K562 (cell line): Measurements from ENCODE around the gene RNF115. TPM values are rescaled to one million over a fixed set of nuclear protein-coding genes. Genes with fewer than 3 reads are reported as not detected.

Source experiments
- ATAC-seq: fragments of 200-7000 bp; cut with Tn5 transposase; 3 replicates; pipeline ENCODE4 v1.9.1; 2020; ENCODE audit warnings: moderate library complexity
- BruUV-seq: library from RNA; stranded (reverse); fragments of 400-500 nt; replicated peaks from 2 replicates; lab custom pipeline; 2021; lab: Mats Ljungman, UMichigan
- CTCF ChIA-PET: fragments of 300-600 bp; formaldehyde crosslinking; extraction: SDS; loops from one replicate; lab custom pipeline; 2021; ENCODE audit warnings: low intra/inter-chr PET ratio; lab: Yijun Ruan, JAX
- POLR2A ChIA-PET: fragments of 300-600, 350-650 bp; sonication (Branson Sonifier 250); formaldehyde crosslinking; extraction: SDS; loops from one replicate; lab custom pipeline; 2021; ENCODE audit warnings: antibody characterized with exemption, inconsistent platforms; lab: Yijun Ruan, JAX
- DNase-seq, 4 experiments: peaks; one replicate each; pipeline versions ENCODE4 v3.0.0 to v3.0.0-alpha.2; 2011 to 2018; ENCODE audit warnings: low spot score in 3 of 4, mixed read lengths in 3 of 4; ENCODE audit errors: extremely low read depth in 1 of 4
- FAIRE-seq: peaks from 2 replicates; lab custom pipeline; 2011; peaks lifted over from hg19 to GRCh38; lab: Jason Lieb, UNC
- H2AFZ ChIP-seq: 2 replicates; pipeline ENCODE4 v1.6.0; 2011; ENCODE audit warnings: low read depth, low read length, control low read depth, inconsistent platforms
- H3K27ac ChIP-seq: fragments of 200-600 bp; 3 replicates; pipeline ENCODE4 v1.8.0; 2011; ENCODE audit warnings: low read depth, mild to moderate bottlenecking, control low read depth, inconsistent platforms, low read length, moderate library complexity, mixed read lengths; ENCODE audit errors: extremely low read depth
- H3K27me3 ChIP-seq, 2 experiments: fragments of 300-600 bp in 1 of 2; 2 replicates in 1 of 2; 3 replicates in 1 of 2; pipeline versions ENCODE4 v1.6.0 to v1.8.0; 2011; ENCODE audit warnings: inconsistent platforms in 2 of 2, low read length in 2 of 2, mild to moderate bottlenecking in 1 of 2, mixed read lengths in 1 of 2, moderate library complexity in 1 of 2; ENCODE audit not compliant: control insufficient read depth in 2 of 2, insufficient read depth in 2 of 2
- H3K36me3 ChIP-seq: fragments of 300-600 bp; 3 replicates; pipeline ENCODE4 v1.8.0; 2011; ENCODE audit warnings: mild to moderate bottlenecking, low read length, inconsistent platforms; ENCODE audit not compliant: control insufficient read depth, insufficient read depth
- H3K4me1 ChIP-seq, 2 experiments: fragments of 200-600 bp in 1 of 2; replicated peaks in 1 of 2; 2 replicates in 1 of 2; 3 replicates in 1 of 2; pipeline versions ENCODE4 v1.5.1 to v1.8.0; 2011; ENCODE audit warnings: inconsistent platforms in 2 of 2, low read length in 2 of 2, mild to moderate bottlenecking in 1 of 2, mixed read lengths in 1 of 2, moderate library complexity in 1 of 2; ENCODE audit not compliant: control insufficient read depth in 2 of 2, insufficient read depth in 2 of 2
- H3K4me2 ChIP-seq: 2 replicates; pipeline ENCODE4 v1.6.1; 2011; ENCODE audit warnings: low read length, control low read depth, inconsistent platforms, mixed read lengths; ENCODE audit not compliant: insufficient read depth
- H3K4me3 ChIP-seq: fragments of 200-600 bp; sonication (generic), shearing (Covaris generic); 2 replicates; pipeline ENCODE4 v1.5.1; 2016; ENCODE audit warnings: control low read depth, inconsistent platforms
- H3K79me2 ChIP-seq: fragments of 200-600 bp; 3 replicates; pipeline ENCODE4 v1.8.0; 2011; ENCODE audit warnings: low read length, inconsistent platforms; ENCODE audit not compliant: control insufficient read depth, insufficient read depth
- H3K9ac ChIP-seq, 2 experiments: 2 replicates each; pipeline versions ENCODE4 v1.6.0 to v1.6.1; 2011; ENCODE audit warnings: low read depth in 2 of 2, low read length in 2 of 2, control low read depth in 1 of 2, inconsistent platforms in 1 of 2, mild to moderate bottlenecking in 1 of 2, mixed read lengths in 1 of 2; ENCODE audit not compliant: insufficient read depth in 1 of 2
- H3K9me1 ChIP-seq: one replicate; pipeline ENCODE4 v1.6.0; 2011; ENCODE audit warnings: inconsistent platforms, mild to moderate bottlenecking, low read length, moderate library complexity; ENCODE audit not compliant: control insufficient read depth, insufficient read depth
- H3K9me3 ChIP-seq: replicated peaks from 2 replicates; pipeline ENCODE4 v1.5.1; 2011; ENCODE audit warnings: low read depth, low read length, inconsistent platforms; ENCODE audit not compliant: control insufficient read depth, insufficient read depth
- H4K20me1 ChIP-seq: replicated peaks from 2 replicates; pipeline ENCODE4 v1.6.1; 2011; ENCODE audit warnings: low read length, inconsistent platforms, mixed read lengths; ENCODE audit not compliant: control insufficient read depth, insufficient read depth
- ARNT ChIP-seq, 2 experiments: fragments of 450-650 bp; IDR thresholded peaks; 2 replicates each; pipeline ENCODE4 v1.6.1; 2016; ENCODE audit warnings: mild to moderate bottlenecking in 1 of 2
- EWSR1 ChIP-seq: fragments of 450-650 bp; IDR thresholded peaks from 2 replicates; pipeline ENCODE4 v1.6.1; 2018; ENCODE audit warnings: borderline replicate concordance, mild to moderate bottlenecking, low read depth, moderate library complexity; ENCODE audit not compliant: partially characterized antibody
- RCOR1 ChIP-seq, 2 experiments: IDR thresholded peaks; 2 replicates each; pipeline ENCODE4 v1.6.1; 2012; ENCODE audit warnings: low read depth in 2 of 2, low read length in 2 of 2, borderline replicate concordance in 1 of 2, improper control_type of control experiment in 1 of 2
- RERE ChIP-seq: sonication (generic); formaldehyde crosslinking; IDR thresholded peaks from 2 replicates; pipeline ENCODE4 v1.8.0; 2023; ENCODE audit warnings: missing genetic modification reagents, mild to moderate bottlenecking, borderline replicate concordance
- WGBS: fragments of 100-300 bp; shearing (Covaris generic); methylation state at CpG from one replicate; pipeline ENCODE4 v1.1.6; 2016; ENCODE audit warnings: low coverage, mixed read lengths; ENCODE audit not compliant: insufficient coverage; ENCODE audit errors: missing lambda C conversion rate; 5-methylcytosine and 5-hydroxymethylcytosine counted together
- in situ Hi-C: fragments of 300-500 bp; cut with MboI; formaldehyde crosslinking; loops from 4 replicates; pipeline ENCODE4 v1.15.0; 2018; ENCODE audit warnings: inconsistent platforms, mixed read lengths
- intact Hi-C: fragments of 100-400 bp; cut with micrococcal nuclease; formaldehyde crosslinking; loops from 2 replicates; pipeline ENCODE4 v1.14.2; 2022
- polyA plus RNA-seq, 8 experiments: library from polyadenylated mRNA; depleted of rRNA in 4 of 8; stranded (reverse) in 5 of 8; unstranded in 3 of 8; fragments of >200 nt; fragmentation: Nextera tagmentation in 2 of 8; fragmentation: Illumina TruSeq in 1 of 8; extraction: Ambion mirVana in 2 of 8; extraction: Trizol in 1 of 8; gene quantifications; 2 replicates each; pipeline versions ENCODE4 v1.2.1 to v1.2.3, GENCODE V29; 2011 to 2014; ENCODE audit warnings: inconsistent platforms in 1 of 8, missing spikeins in 1 of 8
- total RNA-seq, 7 experiments: library from RNA; depleted of rRNA in 6 of 7; stranded (reverse); fragments of >200 nt in 6 of 7; fragmentation: Illumina TruSeq in 2 of 7; extraction: Trizol in 2 of 7; gene quantifications; 2 replicates each; pipeline versions ENCODE4 v1.2.1 to v1.2.3, GENCODE V29; 2011 to 2021; ENCODE audit warnings: low replicate concordance in 1 of 7
- TF ChIP-seq, protein P1 (sequence below): fragments of 450-650 bp; IDR thresholded peaks from 2 replicates; pipeline ENCODE4 v1.6.1; 2014; ENCODE audit warnings: low read depth, mild to moderate bottlenecking, moderate library complexity, borderline replicate concordance
- TF ChIP-seq, protein P2 (sequence below), 2 experiments: fragments of 450-650 bp; formaldehyde crosslinking in 1 of 2; IDR thresholded peaks; 2 replicates each; pipeline versions ENCODE4 v1.4.0 to v1.6.1; 2014 to 2020; ENCODE audit warnings: mild to moderate bottlenecking in 2 of 2, borderline replicate concordance in 1 of 2, low read depth in 1 of 2

The RNF115 gene
- total and polyA plus RNA-seq, 9 of the 15 experiments (the other 6 are each of a cell fraction or from before 2014, with no cell fraction given): 1.9 to 14.3 (median 9.5) TPM

GRCh38 chr1:145750426-145750825 lies 73.5 kb downstream of the RNF115 start:
- H3K4me1 ChIP-seq: no peaks in the 10 kb centered on the region
- 79% methylated on average over 4 of the region's 5 CpGs for WGBS
- in situ Hi-C loops (no loop called here), intact Hi-C loops (no loop called here)
- H3K79me2 ChIP-seq: no peaks in the 10 kb centered on the region
- FAIRE-seq (no peak), ATAC-seq (no peak), DNase-seq (no peak)
- H3K9me1 ChIP-seq: no peaks in the 10 kb centered on the region
- H3K9ac ChIP-seq: no peak overlapping the region
- no peaks in the 10 kb centered on the region for H3K9me3 ChIP-seq
- no peaks in the 10 kb centered on the region for H3K27me3 ChIP-seq
- no peak overlapping the region for H3K4me3 ChIP-seq
- H3K4me2 ChIP-seq: no peak overlapping the region
- no peaks in the 10 kb centered on the region for H4K20me1 ChIP-seq
- POLR2A ChIA-PET: interaction anchor here (0.7 to 1.4 kb wide), 2 partner anchors 8 to 23 kb away, joined by 3 to 4 read pairs; no protein-coding TSS in a partner anchor
- CTCF ChIA-PET: interaction anchor here (0.6 kb wide), 1 partner anchor 263 kb away, joined by 3 read pairs; no protein-coding TSS in a partner anchor
- H3K36me3 ChIP-seq: peaks cover 55% of the 10 kb centered on the region
- BruUV-seq: no TSS peak
- no peak overlapping the region for H3K27ac ChIP-seq
- no peak overlapping the region for H2AFZ ChIP-seq
- TF ChIP-seq RCOR1 (IDR thresholded peaks at IDR 0.05; ENCODE audit: borderline replicate concordance in 1 of 2, low read depth in 2 of 2, low read length in 2 of 2) (no peak), EWSR1 (no peak), ARNT (IDR thresholded peaks at IDR 0.05) (no peak), RERE (CRISPR knock-in tag) (no peak)
- TF ChIP-seq, protein P1, sequence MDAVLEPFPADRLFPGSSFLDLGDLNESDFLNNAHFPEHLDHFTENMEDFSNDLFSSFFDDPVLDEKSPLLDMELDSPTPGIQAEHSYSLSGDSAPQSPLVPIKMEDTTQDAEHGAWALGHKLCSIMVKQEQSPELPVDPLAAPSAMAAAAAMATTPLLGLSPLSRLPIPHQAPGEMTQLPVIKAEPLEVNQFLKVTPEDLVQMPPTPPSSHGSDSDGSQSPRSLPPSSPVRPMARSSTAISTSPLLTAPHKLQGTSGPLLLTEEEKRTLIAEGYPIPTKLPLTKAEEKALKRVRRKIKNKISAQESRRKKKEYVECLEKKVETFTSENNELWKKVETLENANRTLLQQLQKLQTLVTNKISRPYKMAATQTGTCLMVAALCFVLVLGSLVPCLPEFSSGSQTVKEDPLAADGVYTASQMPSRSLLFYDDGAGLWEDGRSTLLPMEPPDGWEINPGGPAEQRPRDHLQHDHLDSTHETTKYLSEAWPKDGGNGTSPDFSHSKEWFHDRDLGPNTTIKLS: no peak
- TF ChIP-seq, protein P2, sequence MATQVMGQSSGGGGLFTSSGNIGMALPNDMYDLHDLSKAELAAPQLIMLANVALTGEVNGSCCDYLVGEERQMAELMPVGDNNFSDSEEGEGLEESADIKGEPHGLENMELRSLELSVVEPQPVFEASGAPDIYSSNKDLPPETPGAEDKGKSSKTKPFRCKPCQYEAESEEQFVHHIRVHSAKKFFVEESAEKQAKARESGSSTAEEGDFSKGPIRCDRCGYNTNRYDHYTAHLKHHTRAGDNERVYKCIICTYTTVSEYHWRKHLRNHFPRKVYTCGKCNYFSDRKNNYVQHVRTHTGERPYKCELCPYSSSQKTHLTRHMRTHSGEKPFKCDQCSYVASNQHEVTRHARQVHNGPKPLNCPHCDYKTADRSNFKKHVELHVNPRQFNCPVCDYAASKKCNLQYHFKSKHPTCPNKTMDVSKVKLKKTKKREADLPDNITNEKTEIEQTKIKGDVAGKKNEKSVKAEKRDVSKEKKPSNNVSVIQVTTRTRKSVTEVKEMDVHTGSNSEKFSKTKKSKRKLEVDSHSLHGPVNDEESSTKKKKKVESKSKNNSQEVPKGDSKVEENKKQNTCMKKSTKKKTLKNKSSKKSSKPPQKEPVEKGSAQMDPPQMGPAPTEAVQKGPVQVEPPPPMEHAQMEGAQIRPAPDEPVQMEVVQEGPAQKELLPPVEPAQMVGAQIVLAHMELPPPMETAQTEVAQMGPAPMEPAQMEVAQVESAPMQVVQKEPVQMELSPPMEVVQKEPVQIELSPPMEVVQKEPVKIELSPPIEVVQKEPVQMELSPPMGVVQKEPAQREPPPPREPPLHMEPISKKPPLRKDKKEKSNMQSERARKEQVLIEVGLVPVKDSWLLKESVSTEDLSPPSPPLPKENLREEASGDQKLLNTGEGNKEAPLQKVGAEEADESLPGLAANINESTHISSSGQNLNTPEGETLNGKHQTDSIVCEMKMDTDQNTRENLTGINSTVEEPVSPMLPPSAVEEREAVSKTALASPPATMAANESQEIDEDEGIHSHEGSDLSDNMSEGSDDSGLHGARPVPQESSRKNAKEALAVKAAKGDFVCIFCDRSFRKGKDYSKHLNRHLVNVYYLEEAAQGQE (IDR thresholded peaks at IDR 0.05; ENCODE audit: borderline replicate concordance): no peak
- TF ChIP-seq, protein P2 (CRISPR knock-in tag; IDR thresholded peaks at IDR 0.05; ENCODE audit: low read depth): no peak
